ENCODE data around the gene HDAC9. TPM values are rescaled to one million over a fixed set of nuclear protein-coding genes. Genes with fewer than 3 reads are reported as not detected.

Gene HDAC9
- total RNA-seq, 4 donors from 2014 or later: 3.0 to 14.0 (median 5.6) TPM

- H3K27ac ChIP-seq: no peak overlapping the region
- no peaks in the 10 kb centered on the region for H3K36me3 ChIP-seq
- H3K9me3 ChIP-seq: no peaks in the 10 kb centered on the region
- DNase-seq (no peak), ATAC-seq (no peak)
- intact Hi-C loops (cut with DNase I; ENCODE audit: low total_unique reads): no loop called here
- H3K4me3 ChIP-seq: no peak overlapping the region
- H3K4me1 ChIP-seq: no peaks in the 10 kb centered on the region
- TF ChIP-seq POLR2A (IDR thresholded peaks at IDR 0.05) (no peak), CTCF (IDR thresholded peaks at IDR 0.05 in 4 of 5, conservative IDR thresholded peaks at IDR 0.05 in 1 of 5) (no peak)
- in situ Hi-C loops (cut with MboI; ENCODE audit: low sequenced_read_pairs in 4 of 4): no loop called here
- no peaks in the 10 kb centered on the region for H3K27me3 ChIP-seq
These were observed 326.0 kb downstream of the HDAC9 start for GRCh38 chr7:18821554-18821953.

DNA sequence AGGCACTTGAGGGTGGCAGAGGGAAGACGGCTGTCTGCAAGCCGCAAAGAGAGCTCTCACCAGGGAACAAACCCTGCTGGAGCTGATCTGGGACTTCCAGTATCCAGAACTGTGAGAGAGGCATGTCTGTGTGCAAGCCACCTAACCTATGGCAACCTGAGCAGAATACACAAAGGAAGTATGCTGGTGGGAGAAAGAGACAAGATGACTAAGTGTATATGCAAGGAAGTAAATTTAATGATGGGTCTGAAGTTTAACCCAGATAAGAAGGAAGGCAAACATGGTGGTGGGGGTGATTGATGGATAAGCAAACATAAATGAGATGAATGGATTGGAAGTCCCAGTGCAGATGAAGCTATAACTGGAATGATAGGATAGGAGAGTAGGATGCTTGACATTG lies 328.6 kb downstream of the HDAC9 start:
- Histone ChIP-seq H3K36me3 (no peaks in the 10 kb centered on the region), H3K4me3 (no peak overlapping the region), H3K27me3 (no peaks in the 10 kb centered on the region), H3K4me1 (no peaks in the 10 kb centered on the region), H3K9me3 (no peaks in the 10 kb centered on the region), H3K27ac (no peak overlapping the region)
- in situ Hi-C loops (cut with MboI; ENCODE audit: low sequenced_read_pairs in 4 of 4) (no loop called here), intact Hi-C loops (cut with DNase I; ENCODE audit: low total_unique reads) (no loop called here)
- DNase-seq (no peak), ATAC-seq (no peak)
- no peak for TF ChIP-seq CTCF (IDR thresholded peaks at IDR 0.05 in 4 of 5, conservative IDR thresholded peaks at IDR 0.05 in 1 of 5)
- no peak for TF ChIP-seq POLR2A (IDR thresholded peaks at IDR 0.05)

DNA sequence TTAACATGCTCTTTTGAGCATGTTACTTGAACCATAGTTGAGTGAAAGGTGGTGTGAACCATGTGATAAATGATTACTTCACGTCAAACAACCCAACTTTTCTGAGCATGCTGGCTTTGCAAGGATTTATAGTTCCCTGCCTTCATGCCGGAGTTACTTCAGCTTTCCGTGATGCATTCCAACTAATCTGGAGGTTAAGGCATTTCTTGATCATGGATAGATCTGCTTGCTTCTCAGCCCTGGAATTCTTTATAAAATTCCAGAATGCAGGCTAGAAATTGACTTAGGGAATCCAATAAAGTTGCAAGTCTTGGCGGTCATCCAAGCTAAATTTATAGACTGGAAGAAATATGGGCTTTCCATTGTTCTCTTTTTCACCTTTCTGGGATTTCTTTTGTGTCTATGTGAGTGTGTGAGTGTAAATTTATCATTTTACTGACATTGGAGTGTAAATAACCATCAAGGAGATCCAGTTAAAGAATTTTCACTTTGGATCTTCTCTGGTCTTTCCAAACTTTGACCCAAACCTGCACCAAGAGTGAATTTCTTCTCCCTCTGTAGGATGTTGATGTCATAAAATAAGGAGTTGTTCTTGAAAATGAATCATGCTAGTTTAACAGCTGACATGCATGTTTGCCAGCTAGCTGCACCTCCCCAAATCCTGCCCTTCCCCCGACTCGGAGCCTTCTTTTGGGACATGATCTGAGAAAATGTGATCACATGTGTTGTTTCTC lies 332.9 kb downstream of the HDAC9 start:
- Histone ChIP-seq H3K9me3 (no peaks in the 10 kb centered on the region), H3K36me3 (no peaks in the 10 kb centered on the region), H3K4me3 (no peak overlapping the region), H3K27me3 (no peaks in the 10 kb centered on the region), H3K4me1 (no peaks in the 10 kb centered on the region), H3K27ac (no peak overlapping the region)
- intact Hi-C loops (cut with DNase I; ENCODE audit: low total_unique reads) (no loop called here), in situ Hi-C loops (cut with MboI; ENCODE audit: low sequenced_read_pairs in 4 of 4) (no loop called here)
- no peak for DNase-seq
- ATAC-seq: no peak
- TF ChIP-seq POLR2A (IDR thresholded peaks at IDR 0.05): no peak

DNA sequence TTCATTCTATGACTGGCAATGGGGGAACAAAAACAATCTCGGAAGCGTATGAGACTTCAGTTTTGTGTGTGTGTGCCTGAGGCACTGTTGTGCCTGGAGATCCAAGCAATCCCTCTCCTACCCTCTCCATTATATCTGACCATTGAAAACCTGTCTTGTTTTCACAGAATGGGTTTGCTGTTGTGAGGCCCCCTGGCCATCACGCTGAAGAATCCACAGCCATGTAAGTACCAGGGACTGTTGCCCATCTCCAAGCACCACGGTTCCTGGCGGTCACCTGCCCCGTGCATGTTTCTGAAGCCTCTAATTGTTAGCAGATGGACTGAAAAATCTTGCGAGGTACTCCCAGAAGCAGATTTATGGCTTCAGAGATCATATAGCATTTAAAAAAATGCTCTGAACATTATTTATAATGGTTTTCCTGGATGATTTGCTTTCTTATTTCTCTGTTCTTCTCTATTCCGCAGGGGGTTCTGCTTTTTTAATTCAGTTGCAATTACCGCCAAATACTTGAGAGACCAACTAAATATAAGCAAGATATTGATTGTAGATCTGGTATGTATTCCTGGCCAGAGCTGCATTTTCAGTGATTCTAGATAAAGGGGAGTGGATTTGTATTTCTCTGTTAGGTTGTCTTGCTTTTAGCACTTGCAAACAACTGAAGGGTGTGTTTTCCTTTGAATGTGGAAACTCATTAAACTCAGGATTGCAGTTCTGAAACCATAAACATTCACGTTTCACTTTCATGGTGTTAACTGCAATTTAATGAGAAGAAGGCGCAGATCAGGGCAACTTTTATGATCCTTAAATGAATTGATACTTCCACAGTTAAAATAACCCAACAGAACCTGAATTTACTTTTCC lies 333.7 kb downstream of the HDAC9 start:
- no peak for ATAC-seq
- H3K4me3 ChIP-seq: no peak overlapping the region
- TF ChIP-seq POLR2A (IDR thresholded peaks at IDR 0.05) (no peak), CTCF (IDR thresholded peaks at IDR 0.05 in 4 of 5, conservative IDR thresholded peaks at IDR 0.05 in 1 of 5) (no peak)
- H3K27me3 ChIP-seq: no peaks in the 10 kb centered on the region
- no peaks in the 10 kb centered on the region for H3K4me1 ChIP-seq
- no peak for DNase-seq
- H3K27ac ChIP-seq: no peak overlapping the region
- no peaks in the 10 kb centered on the region for H3K9me3 ChIP-seq
- intact Hi-C loops (cut with DNase I; ENCODE audit: low total_unique reads): no loop called here
- no peaks in the 10 kb centered on the region for H3K36me3 ChIP-seq
- in situ Hi-C loops (cut with MboI; ENCODE audit: low sequenced_read_pairs in 4 of 4): no loop called here

GRCh38 chr7:18829858-18830285 lies 334.3 kb downstream of the HDAC9 start:
- no peaks in the 10 kb centered on the region for H3K9me3 ChIP-seq
- ATAC-seq: peak in 1 of 2 donors; percentile 39
- no peaks in the 10 kb centered on the region for H3K36me3 ChIP-seq
- no peaks in the 10 kb centered on the region for H3K27me3 ChIP-seq
- peak in 1 of 2 donors; percentile 16 for DNase-seq
- H3K27ac ChIP-seq: no peak overlapping the region
- H3K4me1 ChIP-seq: no peaks in the 10 kb centered on the region
- H3K4me3 ChIP-seq: no peak overlapping the region
- TF ChIP-seq POLR2A (IDR thresholded peaks at IDR 0.05) (no peak), CTCF (IDR thresholded peaks at IDR 0.05 in 4 of 5, conservative IDR thresholded peaks at IDR 0.05 in 1 of 5) (no peak)
- intact Hi-C loops (cut with DNase I; ENCODE audit: low total_unique reads): no loop called here
- in situ Hi-C loops (cut with MboI; ENCODE audit: low sequenced_read_pairs in 4 of 4): no loop called here
